GM21737 (cell line): ENCODE data around the gene NALCN.

Experiments used
- ATAC-seq: cut with Tn5 transposase; IDR thresholded peaks from one replicate; pipeline ENCODE4 v1.9.1; 2021; ENCODE audit warnings: mild to moderate bottlenecking, moderate library complexity; ENCODE audit not compliant: unreplicated experiment

The NALCN gene

GRCh38 chr13:101415358-101416174 lies 742 bp downstream of the NALCN start:
- ATAC-seq: no peak

- no peak for ATAC-seq
Observed at GRCh38 chr13:101412076-101412475, 4.2 kb downstream of the NALCN start.

- no peak for ATAC-seq
Observed at GRCh38 chr13:101408992-101409656, 7.2 kb downstream of the NALCN start.

- ATAC-seq: no peak
Observed at GRCh38 chr13:101408154-101408553, 8.2 kb downstream of the NALCN start.

- no peak for ATAC-seq
Observed at GRCh38 chr13:101406791-101407190, 9.5 kb downstream of the NALCN start.

- ATAC-seq: no peak
Observed at GRCh38 chr13:101401196-101401595, 15.1 kb downstream of the NALCN start.

- ATAC-seq: no peak
Observed at GRCh38 chr13:101399365-101399764, 16.9 kb downstream of the NALCN start.

- ATAC-seq: no peak
Observed at GRCh38 chr13:101398920-101399319, 17.4 kb downstream of the NALCN start.

GRCh38 chr13:101398191-101398590 lies 18.1 kb downstream of the NALCN start:
- ATAC-seq: no peak

- ATAC-seq: no peak
Observed at GRCh38 chr13:101397742-101398141, 18.6 kb downstream of the NALCN start.

- no peak for ATAC-seq
Observed at GRCh38 chr13:101394605-101395004, 21.7 kb downstream of the NALCN start.

- no peak for ATAC-seq
Observed at GRCh38 chr13:101393140-101393539, 23.2 kb downstream of the NALCN start.

- no peak for ATAC-seq
Observed at GRCh38 chr13:101390461-101390860, 25.8 kb downstream of the NALCN start.

GRCh38 chr13:101384929-101385328 lies 31.4 kb downstream of the NALCN start:
- no peak for ATAC-seq

GRCh38 chr13:101383595-101383994 lies 32.7 kb downstream of the NALCN start:
- ATAC-seq: no peak

GRCh38 chr13:101382701-101383100 lies 33.6 kb downstream of the NALCN start:
- ATAC-seq: no peak

GRCh38 chr13:101382086-101382485 lies 34.2 kb downstream of the NALCN start:
- no peak for ATAC-seq

GRCh38 chr13:101360525-101360924 lies 55.8 kb downstream of the NALCN start:
- ATAC-seq: no peak

GRCh38 chr13:101354895-101355294 lies 61.4 kb downstream of the NALCN start:
- no peak for ATAC-seq

GRCh38 chr13:101346942-101347728 lies 69.2 kb downstream of the NALCN start:
- ATAC-seq: no peak

GRCh38 chr13:101346161-101346560 lies 70.1 kb downstream of the NALCN start:
- ATAC-seq: no peak
